CD4-positive, alpha-beta T cell treated with Interleukin-4 for 4 hours (primary cell): ENCODE results near the gene ACAP3.

ENCODE experiments used
- DNase-seq: peaks from one replicate; pipeline ENCODE4 v3.0.0-alpha.2; 2020

ACAP3 gene

DNA sequence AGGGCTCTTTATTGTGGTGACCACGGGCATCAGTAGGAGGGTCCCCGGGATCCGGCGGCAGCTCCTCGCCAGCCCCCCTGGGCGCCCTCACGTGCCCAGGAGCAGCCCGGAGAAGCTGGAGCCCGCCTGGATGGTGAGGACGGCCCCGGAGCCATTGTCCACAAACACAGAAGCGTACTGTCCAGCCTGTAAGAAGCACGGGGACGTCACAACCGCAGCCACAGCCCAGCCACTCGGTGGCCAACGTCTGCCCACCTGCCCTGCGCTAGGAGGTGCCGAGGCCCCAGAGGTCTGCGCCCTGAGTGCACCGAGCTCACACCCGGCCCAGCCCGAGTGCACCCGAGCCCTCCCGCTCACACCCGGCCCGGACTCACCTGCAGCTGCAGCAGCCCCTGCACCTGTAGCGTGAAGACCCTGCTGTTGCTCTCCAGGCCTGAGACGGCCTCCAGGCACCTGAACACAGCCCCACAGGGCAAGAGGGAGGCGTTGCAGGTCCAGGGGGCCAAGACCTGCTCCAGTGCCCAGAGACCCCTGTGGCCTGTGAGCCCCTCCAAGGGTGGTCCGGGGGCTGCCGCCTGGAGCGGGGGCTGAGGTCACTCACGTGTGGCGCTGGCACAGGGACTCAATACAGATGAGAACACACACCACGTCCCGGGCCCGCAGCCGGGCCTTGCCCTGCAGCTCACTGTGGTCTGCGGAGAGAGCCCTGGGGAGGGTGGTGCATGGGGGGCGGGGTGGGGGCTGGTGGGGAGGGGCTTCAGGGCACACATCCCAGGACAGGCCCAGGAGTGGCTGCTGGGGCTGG, 65.1 kb downstream of the ACAP3 start:
- no peak for DNase-seq
